SK-N-SH treated with all-trans-retinoic acid at 6 μM for 48 hours (cell line): ENCODE results near the gene EML2.

Experiments used
- ATAC-seq: fragments of 200-7000 bp; cut with Tn5 transposase; 3 replicates; pipeline ENCODE4 v1.9.1; 2020; ENCODE audit warnings: mild to moderate bottlenecking, moderate library complexity
- ARNTL ChIP-seq: fragments of 450-650 bp; formaldehyde crosslinking; IDR thresholded peaks from 2 replicates; pipeline ENCODE4 v1.5.0; 2020; ENCODE audit warnings: low read depth, mild to moderate bottlenecking, moderate library complexity, borderline replicate concordance
- BACH2 ChIP-seq: fragments of 250-450 bp; sonication (Bioruptor Pico); IDR thresholded peaks from 2 replicates; pipeline ENCODE4 v1.9.0; 2021; ENCODE audit warnings: mild to moderate bottlenecking, borderline replicate concordance
- ESRRG ChIP-seq: fragments of 250-450 bp; sonication (Bioruptor Pico); IDR thresholded peaks from 2 replicates; pipeline ENCODE4 v1.6.1; 2021; ENCODE audit warnings: mild to moderate bottlenecking
- OSR1 ChIP-seq: fragments of 250-450 bp; sonication (Bioruptor Pico); IDR thresholded peaks from 2 replicates; pipeline ENCODE4 v1.8.0; 2022; ENCODE audit warnings: moderate library complexity, mild to moderate bottlenecking, inconsistent platforms
- RARB ChIP-seq: fragments of 250-450 bp; sonication (Bioruptor Pico); IDR thresholded peaks from 2 replicates; pipeline ENCODE4 v1.8.0; 2021; ENCODE audit warnings: mild to moderate bottlenecking, moderate library complexity
- SNAI2 ChIP-seq: fragments of 250-450 bp; sonication (Bioruptor Pico); IDR thresholded peaks from 2 replicates; pipeline ENCODE4 v1.5.0; 2020; ENCODE audit warnings: mild to moderate bottlenecking, moderate library complexity
- TCF4 ChIP-seq: fragments of 250-450 bp; sonication (Bioruptor Pico); IDR thresholded peaks from 2 replicates; pipeline ENCODE4 v1.8.0; 2021; ENCODE audit warnings: mild to moderate bottlenecking, moderate library complexity, borderline replicate concordance
- TOX ChIP-seq: fragments of 250-450 bp; sonication (Bioruptor Pico); IDR thresholded peaks from 2 replicates; pipeline ENCODE4 v1.8.0; 2021; ENCODE audit warnings: mild to moderate bottlenecking, moderate library complexity, borderline replicate concordance
- ZC3H10 ChIP-seq: fragments of 250-450 bp; sonication (Bioruptor Pico); IDR thresholded peaks from 2 replicates; pipeline ENCODE4 v1.5.1; 2021; ENCODE audit warnings: mild to moderate bottlenecking, moderate library complexity
- ZFP3 ChIP-seq: fragments of 250-450 bp; sonication (Bioruptor Pico); IDR thresholded peaks from 2 replicates; pipeline ENCODE4 v1.5.0; 2020; ENCODE audit warnings: mild to moderate bottlenecking, moderate library complexity
- ZNF565 ChIP-seq: fragments of 450-650 bp; formaldehyde crosslinking; conservative IDR thresholded peaks from 2 replicates; pipeline ENCODE4 v1.5.0; 2020; ENCODE audit warnings: low read depth, mild to moderate bottlenecking, moderate library complexity
- ZNF70 ChIP-seq: fragments of 450-650 bp; formaldehyde crosslinking; IDR thresholded peaks from 2 replicates; pipeline ENCODE4 v1.5.0; 2020; ENCODE audit warnings: mild to moderate bottlenecking, moderate library complexity
- TF ChIP-seq, protein P1 (sequence below): fragments of 250-450 bp; sonication (Bioruptor Pico); IDR thresholded peaks from 2 replicates; pipeline ENCODE4 v1.5.1; 2021; ENCODE audit warnings: mild to moderate bottlenecking, moderate library complexity
- TF ChIP-seq, protein P2 (sequence below): fragments of 250-450 bp; sonication (Bioruptor Pico); IDR thresholded peaks from 2 replicates; pipeline ENCODE4 v1.5.0; 2020; ENCODE audit warnings: mild to moderate bottlenecking, moderate library complexity
- TF ChIP-seq, protein P3 (sequence below): fragments of 250-450 bp; sonication (Bioruptor Pico); IDR thresholded peaks from 2 replicates; pipeline ENCODE4 v1.8.0; 2020; ENCODE audit warnings: mild to moderate bottlenecking, moderate library complexity, borderline replicate concordance
- TF ChIP-seq, protein P4 (sequence below): fragments of 250-450 bp; sonication (Bioruptor Pico); IDR thresholded peaks from 2 replicates; pipeline ENCODE4 v1.5.1; 2020; ENCODE audit warnings: low read depth, mild to moderate bottlenecking, moderate library complexity

Gene EML2

DNA sequence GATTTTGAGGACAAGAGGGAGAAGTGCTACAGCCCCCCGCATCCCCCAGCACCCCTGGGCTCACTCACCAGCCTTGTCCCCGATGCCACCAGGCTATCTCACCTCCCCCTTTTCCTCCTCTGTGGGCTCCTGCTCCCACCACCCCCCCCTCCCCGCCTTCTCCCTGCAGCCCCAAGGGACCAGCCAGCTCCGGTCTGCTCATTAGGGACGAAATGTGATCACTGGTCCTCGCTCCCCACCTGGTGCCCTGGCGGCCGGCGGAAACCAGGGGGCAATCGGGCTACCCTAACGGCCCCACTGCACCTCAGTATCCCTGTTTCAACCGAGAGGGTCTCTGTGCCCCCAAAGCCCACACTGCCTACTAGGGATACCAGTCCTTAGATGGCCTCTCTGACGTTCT is 39.9 kb downstream of the EML2 start (continued):
- TF ChIP-seq, protein P1, sequence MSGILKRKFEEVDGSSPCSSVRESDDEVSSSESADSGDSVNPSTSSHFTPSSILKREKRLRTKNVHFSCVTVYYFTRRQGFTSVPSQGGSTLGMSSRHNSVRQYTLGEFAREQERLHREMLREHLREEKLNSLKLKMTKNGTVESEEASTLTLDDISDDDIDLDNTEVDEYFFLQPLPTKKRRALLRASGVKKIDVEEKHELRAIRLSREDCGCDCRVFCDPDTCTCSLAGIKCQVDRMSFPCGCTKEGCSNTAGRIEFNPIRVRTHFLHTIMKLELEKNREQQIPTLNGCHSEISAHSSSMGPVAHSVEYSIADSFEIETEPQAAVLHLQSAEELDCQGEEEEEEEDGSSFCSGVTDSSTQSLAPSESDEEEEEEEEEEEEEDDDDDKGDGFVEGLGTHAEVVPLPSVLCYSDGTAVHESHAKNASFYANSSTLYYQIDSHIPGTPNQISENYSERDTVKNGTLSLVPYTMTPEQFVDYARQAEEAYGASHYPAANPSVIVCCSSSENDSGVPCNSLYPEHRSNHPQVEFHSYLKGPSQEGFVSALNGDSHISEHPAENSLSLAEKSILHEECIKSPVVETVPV (CRISPR knock-in tag): no peak
- no peak for TF ChIP-seq ZNF565 (CRISPR knock-in tag)

DNA sequence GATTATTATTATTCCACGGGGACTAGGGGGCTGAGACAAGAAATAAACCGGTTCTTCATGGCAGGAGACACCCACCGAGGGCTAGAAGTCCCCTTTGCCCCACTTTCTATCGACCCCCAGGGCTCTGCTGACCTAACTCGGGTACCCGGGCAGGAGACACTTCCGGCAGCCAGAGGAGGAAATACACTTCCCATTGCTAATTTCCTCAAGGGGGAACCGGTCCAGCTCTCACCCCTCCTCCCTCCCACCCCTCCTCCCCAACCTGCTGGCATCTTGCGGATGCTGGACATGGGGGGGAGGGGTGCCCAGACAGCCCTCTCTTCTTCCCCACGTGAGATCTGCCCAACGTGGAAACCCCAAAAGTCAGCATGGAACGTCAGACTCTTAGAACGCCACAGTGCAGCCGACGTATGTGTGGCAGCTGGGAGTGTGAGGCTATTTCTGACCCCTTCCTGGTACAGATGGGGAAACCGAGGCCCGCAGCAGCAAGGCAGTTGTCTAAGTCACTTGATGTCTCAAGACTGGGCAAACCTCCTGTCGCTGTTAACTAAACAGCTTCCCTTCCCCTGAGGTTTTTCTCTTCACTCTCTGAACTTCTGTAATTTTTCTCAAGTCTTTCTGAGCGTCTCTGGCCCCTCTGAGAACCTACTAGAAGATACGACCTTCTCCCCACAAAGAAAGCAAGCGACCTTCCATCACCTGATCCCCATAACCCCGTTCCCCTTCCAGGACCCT is 40.8 kb downstream of the EML2 start:
- TF ChIP-seq TCF4 (CRISPR knock-in tag): no peak
- no peak for TF ChIP-seq ZC3H10 (CRISPR knock-in tag)
- peak; percentile 25; the same call in 2 of the 3 replicates for ATAC-seq

DNA sequence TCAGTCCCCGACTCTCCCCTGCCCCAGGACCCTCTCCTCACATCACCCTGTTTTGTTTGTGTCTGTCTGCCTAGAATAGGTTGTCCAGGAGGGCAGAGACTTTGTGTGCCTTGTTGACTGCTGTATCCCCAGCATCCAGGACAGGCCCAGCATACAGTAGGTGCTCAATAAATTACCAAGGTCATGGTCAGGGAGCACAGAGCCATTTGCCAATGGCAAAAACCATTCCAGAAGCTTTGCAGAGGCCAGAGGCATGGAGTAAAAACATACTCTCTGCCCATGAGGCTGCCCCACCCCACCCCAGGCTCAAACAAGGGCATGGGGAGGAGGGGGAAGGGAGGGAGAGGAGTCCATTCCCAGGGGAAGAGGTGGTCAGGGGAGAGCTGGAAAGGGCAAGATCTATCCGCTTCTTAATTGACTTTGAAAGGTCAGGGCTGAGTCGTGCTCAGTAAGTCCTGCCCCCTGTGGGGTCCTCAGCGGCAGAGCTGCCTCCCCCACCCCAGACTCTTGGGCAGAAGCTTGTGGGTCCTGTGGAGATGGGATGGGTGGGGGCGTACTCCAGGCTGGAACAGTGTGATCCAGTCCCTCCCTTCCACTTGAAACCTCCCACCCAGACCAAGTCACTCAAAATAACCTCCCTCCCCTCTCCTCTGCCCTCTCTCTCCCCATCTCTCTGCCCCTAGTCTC is 41.6 kb downstream of the EML2 start:
- no peak for TF ChIP-seq RARB (CRISPR knock-in tag)
- TF ChIP-seq, protein P1 (CRISPR knock-in tag): no peak
- no peak for TF ChIP-seq ZFP3 (CRISPR knock-in tag)
- TF ChIP-seq, protein P2, sequence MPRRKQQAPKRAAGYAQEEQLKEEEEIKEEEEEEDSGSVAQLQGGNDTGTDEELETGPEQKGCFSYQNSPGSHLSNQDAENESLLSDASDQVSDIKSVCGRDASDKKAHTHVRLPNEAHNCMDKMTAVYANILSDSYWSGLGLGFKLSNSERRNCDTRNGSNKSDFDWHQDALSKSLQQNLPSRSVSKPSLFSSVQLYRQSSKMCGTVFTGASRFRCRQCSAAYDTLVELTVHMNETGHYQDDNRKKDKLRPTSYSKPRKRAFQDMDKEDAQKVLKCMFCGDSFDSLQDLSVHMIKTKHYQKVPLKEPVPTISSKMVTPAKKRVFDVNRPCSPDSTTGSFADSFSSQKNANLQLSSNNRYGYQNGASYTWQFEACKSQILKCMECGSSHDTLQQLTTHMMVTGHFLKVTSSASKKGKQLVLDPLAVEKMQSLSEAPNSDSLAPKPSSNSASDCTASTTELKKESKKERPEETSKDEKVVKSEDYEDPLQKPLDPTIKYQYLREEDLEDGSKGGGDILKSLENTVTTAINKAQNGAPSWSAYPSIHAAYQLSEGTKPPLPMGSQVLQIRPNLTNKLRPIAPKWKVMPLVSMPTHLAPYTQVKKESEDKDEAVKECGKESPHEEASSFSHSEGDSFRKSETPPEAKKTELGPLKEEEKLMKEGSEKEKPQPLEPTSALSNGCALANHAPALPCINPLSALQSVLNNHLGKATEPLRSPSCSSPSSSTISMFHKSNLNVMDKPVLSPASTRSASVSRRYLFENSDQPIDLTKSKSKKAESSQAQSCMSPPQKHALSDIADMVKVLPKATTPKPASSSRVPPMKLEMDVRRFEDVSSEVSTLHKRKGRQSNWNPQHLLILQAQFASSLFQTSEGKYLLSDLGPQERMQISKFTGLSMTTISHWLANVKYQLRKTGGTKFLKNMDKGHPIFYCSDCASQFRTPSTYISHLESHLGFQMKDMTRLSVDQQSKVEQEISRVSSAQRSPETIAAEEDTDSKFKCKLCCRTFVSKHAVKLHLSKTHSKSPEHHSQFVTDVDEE (CRISPR knock-in tag): no peak
- TF ChIP-seq, protein P3, sequence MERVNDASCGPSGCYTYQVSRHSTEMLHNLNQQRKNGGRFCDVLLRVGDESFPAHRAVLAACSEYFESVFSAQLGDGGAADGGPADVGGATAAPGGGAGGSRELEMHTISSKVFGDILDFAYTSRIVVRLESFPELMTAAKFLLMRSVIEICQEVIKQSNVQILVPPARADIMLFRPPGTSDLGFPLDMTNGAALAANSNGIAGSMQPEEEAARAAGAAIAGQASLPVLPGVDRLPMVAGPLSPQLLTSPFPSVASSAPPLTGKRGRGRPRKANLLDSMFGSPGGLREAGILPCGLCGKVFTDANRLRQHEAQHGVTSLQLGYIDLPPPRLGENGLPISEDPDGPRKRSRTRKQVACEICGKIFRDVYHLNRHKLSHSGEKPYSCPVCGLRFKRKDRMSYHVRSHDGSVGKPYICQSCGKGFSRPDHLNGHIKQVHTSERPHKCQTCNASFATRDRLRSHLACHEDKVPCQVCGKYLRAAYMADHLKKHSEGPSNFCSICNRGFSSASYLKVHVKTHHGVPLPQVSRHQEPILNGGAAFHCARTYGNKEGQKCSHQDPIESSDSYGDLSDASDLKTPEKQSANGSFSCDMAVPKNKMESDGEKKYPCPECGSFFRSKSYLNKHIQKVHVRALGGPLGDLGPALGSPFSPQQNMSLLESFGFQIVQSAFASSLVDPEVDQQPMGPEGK (CRISPR knock-in tag): no peak
- no peak for TF ChIP-seq ESRRG (CRISPR knock-in tag)
- TF ChIP-seq, protein P4, sequence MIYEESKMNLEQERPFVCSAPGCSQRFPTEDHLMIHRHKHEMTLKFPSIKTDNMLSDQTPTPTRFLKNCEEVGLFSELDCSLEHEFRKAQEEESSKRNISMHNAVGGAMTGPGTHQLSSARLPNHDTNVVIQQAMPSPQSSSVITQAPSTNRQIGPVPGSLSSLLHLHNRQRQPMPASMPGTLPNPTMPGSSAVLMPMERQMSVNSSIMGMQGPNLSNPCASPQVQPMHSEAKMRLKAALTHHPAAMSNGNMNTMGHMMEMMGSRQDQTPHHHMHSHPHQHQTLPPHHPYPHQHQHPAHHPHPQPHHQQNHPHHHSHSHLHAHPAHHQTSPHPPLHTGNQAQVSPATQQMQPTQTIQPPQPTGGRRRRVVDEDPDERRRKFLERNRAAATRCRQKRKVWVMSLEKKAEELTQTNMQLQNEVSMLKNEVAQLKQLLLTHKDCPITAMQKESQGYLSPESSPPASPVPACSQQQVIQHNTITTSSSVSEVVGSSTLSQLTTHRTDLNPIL (CRISPR knock-in tag): no peak
- no peak for TF ChIP-seq ARNTL (CRISPR knock-in tag)
- TF ChIP-seq ZNF70 (CRISPR knock-in tag): no peak
- no peak for TF ChIP-seq OSR1
- TF ChIP-seq SNAI2 (CRISPR knock-in tag): no peak
- TF ChIP-seq BACH2 (CRISPR knock-in tag): no peak
- TF ChIP-seq, all 23 proteins: peak for 0
- no peak for ATAC-seq

DNA sequence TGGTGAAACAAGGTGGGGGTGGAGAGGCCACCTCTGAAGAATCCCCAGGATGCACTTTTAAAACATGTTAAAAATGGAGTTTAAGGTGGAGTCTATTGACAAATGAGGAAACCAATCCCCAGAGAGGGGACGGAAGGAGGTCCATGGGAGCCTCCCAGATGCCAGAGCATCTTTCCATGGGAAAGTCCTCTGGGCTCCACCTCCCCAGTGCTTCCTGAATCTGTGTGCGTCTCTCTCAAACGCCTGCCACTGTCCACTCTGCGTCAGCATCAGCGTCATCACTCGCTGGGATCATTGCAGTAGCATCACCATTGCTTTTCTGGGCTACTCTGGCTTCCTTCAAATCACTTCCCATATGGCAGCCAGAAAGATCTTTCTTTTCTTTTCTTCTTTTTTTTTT is 43.4 kb downstream of the EML2 start:
- TF ChIP-seq ZNF70 (CRISPR knock-in tag) (no peak), TCF4 (CRISPR knock-in tag) (no peak), TOX (peak; percentile 54; the same call in 1 of the 2 replicates)
- 0 out of 3 replicates have a peak, but pooled peaks have one; percentile 15 for ATAC-seq
